GM06990 (cell line): ENCODE measurements around the gene WNT3.

Source experiments
- DNase-seq: peaks from one replicate; pipeline ENCODE4 v3.0.0-alpha.2; 2011; ENCODE audit not compliant: insufficient read length; ENCODE audit errors: extremely low read depth
- H3K27me3 ChIP-seq: replicated peaks from 2 replicates; pipeline ENCODE4 v1.6.0; 2011; ENCODE audit warnings: low read length; ENCODE audit not compliant: control insufficient read depth, insufficient read depth
- H3K36me3 ChIP-seq: 2 replicates; pipeline ENCODE4 v1.5.1; 2011; ENCODE audit warnings: low read length; ENCODE audit not compliant: control insufficient read depth, insufficient read depth
- H3K4me3 ChIP-seq: replicated peaks from 2 replicates; pipeline ENCODE4 v1.5.1; 2011; ENCODE audit warnings: low read depth, mild to moderate bottlenecking, control low read depth, low read length
- CTCF ChIP-seq: IDR thresholded peaks from 2 replicates; pipeline ENCODE4 v1.5.1; 2011; ENCODE audit warnings: low read length, control low read depth, mild to moderate bottlenecking, inconsistent platforms; ENCODE audit not compliant: insufficient read depth, poor library complexity, severe bottlenecking

WNT3 gene

GRCh38 chr17:46814446-46814845, 4.0 kb downstream of the WNT3 start:
- peaks cover 3% of the 10 kb centered on the region for H3K27me3 ChIP-seq
- TF ChIP-seq CTCF: no peak
- no peak for DNase-seq
- H3K36me3 ChIP-seq: no peaks in the 10 kb centered on the region
- no peak overlapping the region for H3K4me3 ChIP-seq

- no peaks in the 10 kb centered on the region for H3K36me3 ChIP-seq
- no peak for DNase-seq
- peaks cover 3% of the 10 kb centered on the region; the same call in 1 of the 2 replicates for H3K27me3 ChIP-seq
- TF ChIP-seq CTCF: no peak
- H3K4me3 ChIP-seq: no peak overlapping the region
Measured at GRCh38 chr17:46813920-46814319, 4.6 kb downstream of the WNT3 start.

- peaks cover 3% of the 10 kb centered on the region; the same call in 1 of the 2 replicates for H3K27me3 ChIP-seq
- DNase-seq: no peak
- no peak overlapping the region for H3K4me3 ChIP-seq
- H3K36me3 ChIP-seq: no peaks in the 10 kb centered on the region
- no peak for TF ChIP-seq CTCF
Measured at GRCh38 chr17:46812624-46813318, 5.7 kb downstream of the WNT3 start.

GRCh38 chr17:46811978-46812583, 6.4 kb downstream of the WNT3 start:
- Histone ChIP-seq H3K4me3 (no peak overlapping the region), H3K27me3 (peaks cover 3% of the 10 kb centered on the region; the same call in 1 of the 2 replicates), H3K36me3 (no peaks in the 10 kb centered on the region)
- TF ChIP-seq CTCF: no peak
- no peak for DNase-seq

- TF ChIP-seq CTCF: no peak
- H3K4me3 ChIP-seq: no peak overlapping the region
- 0 out of 2 replicates have a peak, but pooled peaks cover 1% of the 10 kb centered on the region for H3K27me3 ChIP-seq
- DNase-seq: no peak
- H3K36me3 ChIP-seq: no peaks in the 10 kb centered on the region
Measured at GRCh38 chr17:46810837-46811236, 7.7 kb downstream of the WNT3 start.
